Keratinocyte (primary cell): ENCODE measurements around the gene ELMOD1. TPM values are rescaled to one million over a fixed set of nuclear protein-coding genes. Genes with fewer than 3 reads are reported as not detected.

ENCODE experiments used
- DNase-seq: peaks from one replicate; pipeline ENCODE4 v3.0.0-alpha.2; 2011; ENCODE audit warnings: low read depth, missing footprints, low spot score
- FAIRE-seq: peaks from 2 replicates; lab custom pipeline; 2011; peaks lifted over from hg19 to GRCh38; lab: Jason Lieb, UNC
- H2AFZ ChIP-seq: 2 replicates; pipeline ENCODE4 v1.6.0; 2012; ENCODE audit warnings: low read length, control low read depth, inconsistent platforms; ENCODE audit not compliant: control insufficient read depth
- H3K27ac ChIP-seq: 2 replicates; pipeline ENCODE4 v1.5.1; 2011; ENCODE audit warnings: low read length; ENCODE audit not compliant: control insufficient read depth, insufficient read depth
- H3K27me3 ChIP-seq: 3 replicates; pipeline ENCODE4 v1.6.0; 2011; ENCODE audit warnings: low read length; ENCODE audit not compliant: control insufficient read depth, insufficient read depth; ENCODE audit errors: extremely low read depth
- H3K36me3 ChIP-seq, 2 experiments: 2 replicates in 1 of 2; 3 replicates in 1 of 2; pipeline ENCODE4 v1.5.1; 2011; ENCODE audit warnings: low read length in 2 of 2, mild to moderate bottlenecking in 1 of 2; ENCODE audit not compliant: control insufficient read depth in 2 of 2, insufficient read depth in 2 of 2; ENCODE audit errors: extremely low read depth in 1 of 2
- H3K4me1 ChIP-seq: 3 replicates; pipeline ENCODE4 v1.5.1; 2011; ENCODE audit warnings: low read length; ENCODE audit not compliant: control insufficient read depth, insufficient read depth; ENCODE audit errors: extremely low read depth
- H3K4me2 ChIP-seq: 3 replicates; pipeline ENCODE4 v1.6.0; 2011; ENCODE audit warnings: low read depth, low read length; ENCODE audit not compliant: control insufficient read depth, insufficient read depth; ENCODE audit errors: extremely low read depth
- H3K4me3 ChIP-seq, 3 experiments: fragments of 200-600 bp in 1 of 3; sonication (generic) in 1 of 3; 2 replicates in 2 of 3; 3 replicates in 1 of 3; pipeline ENCODE4 v1.5.1; 2011 to 2016; ENCODE audit warnings: low read length in 3 of 3, mild to moderate bottlenecking in 3 of 3, control low read depth in 2 of 3, inconsistent platforms in 1 of 3, low read depth in 1 of 3, mixed read lengths in 1 of 3, mixed run types in 1 of 3, moderate library complexity in 1 of 3; ENCODE audit not compliant: control insufficient read depth in 2 of 3, insufficient read depth in 2 of 3; ENCODE audit errors: extremely low read depth in 1 of 3
- H3K79me2 ChIP-seq: 2 replicates; pipeline ENCODE4 v1.6.0; 2012; ENCODE audit warnings: low read length; ENCODE audit not compliant: control insufficient read depth, insufficient read depth
- H3K9ac ChIP-seq: 3 replicates; pipeline ENCODE4 v1.6.0; 2011; ENCODE audit warnings: low read length; ENCODE audit not compliant: control insufficient read depth, insufficient read depth; ENCODE audit errors: extremely low read depth
- H3K9me1 ChIP-seq: 3 replicates; pipeline ENCODE4 v1.6.0; 2011; ENCODE audit warnings: low read length; ENCODE audit not compliant: control insufficient read depth, insufficient read depth; ENCODE audit errors: extremely low read depth
- H3K9me3 ChIP-seq: 2 replicates; pipeline ENCODE4 v1.5.1; 2012; ENCODE audit warnings: low read depth, low read length; ENCODE audit not compliant: control insufficient read depth
- H4K20me1 ChIP-seq: 3 replicates; pipeline ENCODE4 v1.6.0; 2011; ENCODE audit warnings: low read length; ENCODE audit not compliant: control insufficient read depth, insufficient read depth; ENCODE audit errors: extremely low read depth
- CTCF ChIP-seq, 3 experiments: IDR thresholded peaks in 1 of 3; conservative IDR thresholded peaks in 1 of 3; optimal IDR thresholded peaks in 1 of 3; 2 replicates in 2 of 3; 3 replicates in 1 of 3; pipeline versions ENCODE3 to v1.5.1; 2011; ENCODE audit warnings: low read length in 3 of 3, mild to moderate bottlenecking in 3 of 3, moderate library complexity in 2 of 3, control low read depth in 1 of 3, inconsistent platforms in 1 of 3; ENCODE audit not compliant: insufficient read depth in 2 of 3; ENCODE audit errors: extremely low read depth in 1 of 3
- EZH2 ChIP-seq: IDR thresholded peaks from one replicate; pipeline ENCODE4 v1.6.1; 2012; ENCODE audit warnings: inconsistent platforms, mild to moderate bottlenecking, low read length, moderate library complexity
- dilution Hi-C: fragments of 300-500 bp; cut with MboI; formaldehyde crosslinking; loops from one replicate; pipeline ENCODE4 v1.7.0; 2020; ENCODE audit warnings: low sequenced_read_pairs; ENCODE audit not compliant: extremely low pct_ligation_motif_present
- polyA plus RNA-seq, 5 experiments: library from polyadenylated mRNA; depleted of rRNA in 3 of 5; stranded (reverse) in 3 of 5; stranded (forward) in 1 of 5; unstranded in 1 of 5; fragments of >200 nt; gene quantifications; 1 replicate in 1 of 5; 2 replicates in 3 of 5; 3 replicates in 1 of 5; pipeline versions ENCODE4 v1.2.1 to v1.2.3, GENCODE V29; 2011 to 2012; ENCODE audit warnings: missing spikeins in 2 of 5, low read depth in 1 of 5, low replicate concordance in 1 of 5

ELMOD1 gene
- polyA plus RNA-seq, 1 donor (not counting 4 experiments of a cell fraction or from before 2014, with no cell fraction given), result 0.63 TPM

- dilution Hi-C loops, result no loop called here
- H2AFZ ChIP-seq, result no peak overlapping the region
Measured at GRCh38 chr11:107651672-107652071, 60.7 kb downstream of the ELMOD1 start.

GRCh38 chr11:107653076-107653475 is 62.1 kb downstream of the ELMOD1 start:
- no peaks in the 10 kb centered on the region for H3K27me3 ChIP-seq
- no peak for DNase-seq
- dilution Hi-C loops, result no loop called here

More at GRCh38 chr11:107651672-107652071, 60.7 kb downstream of the ELMOD1 start:
- no peaks in the 10 kb centered on the region for H3K9me1 ChIP-seq
- H3K4me1 ChIP-seq, result no peaks in the 10 kb centered on the region
- no peaks in the 10 kb centered on the region for H3K79me2 ChIP-seq
- DNase-seq (no peak), FAIRE-seq (no peak)
- H3K27me3 ChIP-seq, result no peaks in the 10 kb centered on the region
- H3K4me2 ChIP-seq, result no peak overlapping the region
- H3K36me3 ChIP-seq, result no peaks in the 10 kb centered on the region
- H4K20me1 ChIP-seq, result no peaks in the 10 kb centered on the region
- H3K9ac ChIP-seq, result no peak overlapping the region
- no peak overlapping the region for H3K4me3 ChIP-seq
- H3K27ac ChIP-seq, result no peak overlapping the region
- no peaks in the 10 kb centered on the region for H3K9me3 ChIP-seq
- TF ChIP-seq CTCF (optimal IDR thresholded peaks at IDR 0.05 in 1 of 3, IDR thresholded peaks at IDR 0.05 in 1 of 3, conservative IDR thresholded peaks at IDR 0.05 in 1 of 3; ENCODE audit: extremely low read depth in 1 of 3, insufficient read depth in 2 of 3, low read length in 3 of 3), result no peak
- TF ChIP-seq EZH2, result no peak

More at GRCh38 chr11:107653076-107653475, 62.1 kb downstream of the ELMOD1 start:
- no peaks in the 10 kb centered on the region for H4K20me1 ChIP-seq
- no peak for TF ChIP-seq CTCF (optimal IDR thresholded peaks at IDR 0.05 in 1 of 3, IDR thresholded peaks at IDR 0.05 in 1 of 3, conservative IDR thresholded peaks at IDR 0.05 in 1 of 3; ENCODE audit: extremely low read depth in 1 of 3, insufficient read depth in 2 of 3, low read length in 3 of 3)
- no peak for TF ChIP-seq EZH2
- H3K4me2 ChIP-seq, result no peak overlapping the region
- H3K79me2 ChIP-seq, result no peaks in the 10 kb centered on the region
- H3K27ac ChIP-seq, result no peak overlapping the region
- H3K9ac ChIP-seq, result no peak overlapping the region
- no peaks in the 10 kb centered on the region for H3K36me3 ChIP-seq
- H2AFZ ChIP-seq, result no peak overlapping the region
- H3K9me1 ChIP-seq, result no peaks in the 10 kb centered on the region
- no peaks in the 10 kb centered on the region for H3K4me1 ChIP-seq
- no peak for FAIRE-seq
- no peaks in the 10 kb centered on the region for H3K9me3 ChIP-seq
- H3K4me3 ChIP-seq, result no peak overlapping the region
